Right lobe of liver (tissue), 4 donors: ENCODE results near the gene RASGRP2.

Source experiments
- CTCF ChIP-seq, 4 donors: fragments of 200-600 bp in 3 of 4; fragments of 450-650 bp in 1 of 4; IDR thresholded peaks; one replicate each; pipeline versions ENCODE4 v1.5.1 to v1.8.0; 2016 to 2022; ENCODE audit warnings: antibody characterized with exemption in 4 of 4, mild to moderate bottlenecking in 2 of 4
- POLR2A ChIP-seq: fragments of 450-650 bp; IDR thresholded peaks from one replicate; pipeline ENCODE4 v1.6.1; 2017; ENCODE audit warnings: antibody characterized with exemption, mild to moderate bottlenecking
- donor health status: DM: no; HTN: no; CAD: no.
- donor health status: DM: no; HTN: no; CAD: no.
- donor health status: DM: no; HTN: yes; CAD: no.

DNA sequence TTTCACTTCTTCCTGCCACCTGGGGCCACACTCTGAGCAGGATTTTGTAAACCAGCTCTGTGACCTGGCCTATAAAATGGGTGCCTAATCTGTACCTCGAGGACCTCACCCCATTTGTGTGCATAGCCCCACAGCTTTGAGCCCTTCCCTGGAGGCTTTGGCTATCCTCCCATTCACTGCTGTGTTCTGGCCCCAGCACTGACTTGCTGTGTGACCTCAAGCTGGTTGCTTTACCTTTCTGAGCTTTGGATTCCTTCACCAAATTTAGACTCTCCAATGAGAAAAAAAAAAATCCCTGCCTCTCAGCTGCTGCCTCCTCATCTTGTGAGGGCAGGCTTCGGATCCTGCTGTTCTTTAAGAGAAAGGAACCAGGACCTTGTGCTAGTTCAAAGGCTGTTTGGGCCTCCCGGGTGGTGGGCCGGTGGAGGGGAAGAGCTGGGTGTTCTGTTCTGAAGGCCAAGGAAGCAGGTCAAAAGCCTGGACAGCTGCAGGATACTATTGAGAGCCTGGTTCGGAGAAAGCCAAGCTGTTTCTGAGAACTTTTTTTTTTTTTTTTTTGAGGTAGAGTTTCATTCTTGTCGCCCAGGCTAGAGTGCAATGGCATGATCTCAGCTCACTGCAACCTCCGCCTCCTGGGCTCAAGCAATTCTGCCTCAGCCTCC, 16.9 kb upstream of the RASGRP2 start:
- no peak for TF ChIP-seq CTCF (IDR thresholded peaks at IDR 0.05)
- TF ChIP-seq POLR2A: no peak
